C4-2B (cell line): ENCODE results near the gene RALB.

ENCODE experiments used
- CTCF ChIP-seq: fragments of 450-650 bp; conservative IDR thresholded peaks from 2 replicates; pipeline ENCODE4 v1.5.1; 2017; ENCODE audit warnings: mild to moderate bottlenecking
- ZFX ChIP-seq: fragments of 450-650 bp; IDR thresholded peaks from 2 replicates; pipeline ENCODE4 v1.6.1; 2017

GRCh38 chr2:120228503-120228902 is 24.1 kb upstream of the RALB start:
- TF ChIP-seq CTCF (no peak), ZFX (no peak)
